Daoy (cell line): ENCODE data around the gene GPATCH1. TPM values are rescaled to one million over a fixed set of nuclear protein-coding genes. Genes with fewer than 3 reads are reported as not detected.

Experiments used
- DNase-seq: peaks from one replicate; pipeline ENCODE4 v3.0.0-alpha.2; 2015; ENCODE audit warnings: low read depth
- total RNA-seq: library from RNA; depleted of rRNA; stranded (reverse); fragments of >200 nt; shearing (Covaris generic); gene quantifications from 2 replicates; pipeline ENCODE4 v1.2.3, GENCODE V29; 2014

The GPATCH1 gene
- total RNA-seq, 1 experiment from 2014 or later, result 12.9 TPM

- no peak for DNase-seq
Observed at GRCh38 chr19:33063356-33063752, 17.6 kb upstream of the GPATCH1 start.

- no peak for DNase-seq
Observed at GRCh38 chr19:33063753-33064457, 17.1 kb upstream of the GPATCH1 start.

DNA sequence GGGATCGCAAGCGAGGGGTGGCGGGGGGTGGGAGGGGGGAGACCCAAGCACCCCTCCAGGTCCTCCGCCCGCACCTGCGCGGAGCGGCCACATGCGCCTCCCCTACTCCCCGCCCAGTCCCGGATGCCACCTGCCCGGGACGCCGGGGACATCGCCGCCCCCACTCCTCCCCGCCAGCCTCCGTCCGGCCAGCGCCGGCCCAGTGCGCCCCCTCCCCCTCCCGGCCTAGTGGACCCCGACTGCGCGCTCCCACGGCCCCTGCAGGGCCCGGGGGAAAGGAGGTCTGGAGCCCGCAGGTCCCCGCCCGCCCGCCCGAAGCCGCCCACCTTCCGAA, 16.6 kb upstream of the GPATCH1 start:
- peak; percentile 34 for DNase-seq

- DNase-seq, result peak; percentile 85
Observed at GRCh38 chr19:33064792-33065550, 16.0 kb upstream of the GPATCH1 start, which contains the start of gene RHPN2. TSS of gene RHPN2 (minus strand) at chr19:33064888. CDS start at chr19:33064852, 36 bp downstream.

GRCh38 chr19:33066543-33066942, 14.4 kb upstream of the GPATCH1 start:
- DNase-seq, result no peak

- no peak for DNase-seq
Observed at GRCh38 chr19:33067121-33067520, 13.9 kb upstream of the GPATCH1 start.

DNA sequence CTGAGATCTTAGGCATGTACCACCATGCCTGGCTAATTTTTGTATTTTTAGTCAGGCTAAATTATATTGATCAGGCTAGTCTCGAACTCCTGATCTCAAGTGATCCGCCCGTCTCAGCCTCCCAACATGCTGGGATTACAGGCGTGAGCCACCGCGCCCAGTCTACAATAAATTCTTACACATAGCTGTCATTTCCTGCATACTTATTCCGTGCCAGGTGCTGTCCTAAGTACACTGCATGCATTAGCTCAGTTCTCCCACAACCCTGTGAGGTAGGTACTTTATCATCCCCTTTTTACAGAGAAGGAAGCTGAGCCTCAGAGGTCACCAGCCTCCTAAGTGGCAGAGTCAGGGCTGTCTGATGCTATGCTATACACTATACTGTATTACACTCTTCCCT, 9.1 kb upstream of the GPATCH1 start:
- DNase-seq, result peak; percentile 53

- no peak for DNase-seq
Observed at GRCh38 chr19:33075519-33075918, 5.5 kb upstream of the GPATCH1 start.

GRCh38 chr19:33085570-33086128, 4.7 kb downstream of the GPATCH1 start:
- no peak for DNase-seq

- DNase-seq, result no peak
Observed at GRCh38 chr19:33086955-33087354, 6.0 kb downstream of the GPATCH1 start.

DNA sequence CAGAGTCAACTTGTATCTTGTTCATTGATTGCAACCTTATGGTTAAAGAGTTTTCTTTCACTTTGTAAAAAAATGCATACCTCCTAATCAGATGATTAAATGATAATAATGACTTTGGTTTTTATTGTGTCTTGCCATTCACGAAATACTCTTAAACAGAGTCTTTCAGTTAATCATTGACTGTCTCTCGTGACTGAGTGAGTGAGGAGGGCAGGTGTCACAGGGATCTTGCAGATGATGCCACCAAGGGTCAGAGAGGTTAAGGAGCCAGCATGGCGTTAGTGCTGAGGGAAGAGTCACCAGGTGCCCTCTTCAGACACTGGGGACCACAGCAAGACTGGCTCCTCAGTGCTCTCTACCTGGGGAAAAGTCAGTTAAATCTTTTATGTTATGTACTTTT, 8.0 kb downstream of the GPATCH1 start:
- DNase-seq, result no peak

DNA sequence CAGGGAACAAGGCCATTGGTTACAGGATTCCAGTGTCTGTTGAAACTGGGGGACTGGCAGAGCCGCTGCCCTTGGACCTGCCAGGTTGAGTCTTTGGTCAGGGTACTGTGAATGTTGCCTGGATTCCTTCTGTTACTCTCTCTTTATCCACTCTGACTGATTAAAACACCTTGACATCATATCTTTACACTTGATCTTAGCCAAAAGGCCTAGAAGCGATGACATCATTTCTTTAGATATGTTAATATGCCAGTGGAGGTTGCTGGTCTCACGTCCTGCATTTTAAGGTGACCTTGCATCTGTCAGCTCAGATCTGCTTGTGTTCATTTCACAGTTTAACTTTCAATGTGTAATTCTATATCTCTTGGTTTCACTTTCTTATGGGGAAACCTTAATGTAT, 9.2 kb downstream of the GPATCH1 start:
- DNase-seq, result no peak

- no peak for DNase-seq
Observed at GRCh38 chr19:33093420-33094210, 12.6 kb downstream of the GPATCH1 start.

DNA sequence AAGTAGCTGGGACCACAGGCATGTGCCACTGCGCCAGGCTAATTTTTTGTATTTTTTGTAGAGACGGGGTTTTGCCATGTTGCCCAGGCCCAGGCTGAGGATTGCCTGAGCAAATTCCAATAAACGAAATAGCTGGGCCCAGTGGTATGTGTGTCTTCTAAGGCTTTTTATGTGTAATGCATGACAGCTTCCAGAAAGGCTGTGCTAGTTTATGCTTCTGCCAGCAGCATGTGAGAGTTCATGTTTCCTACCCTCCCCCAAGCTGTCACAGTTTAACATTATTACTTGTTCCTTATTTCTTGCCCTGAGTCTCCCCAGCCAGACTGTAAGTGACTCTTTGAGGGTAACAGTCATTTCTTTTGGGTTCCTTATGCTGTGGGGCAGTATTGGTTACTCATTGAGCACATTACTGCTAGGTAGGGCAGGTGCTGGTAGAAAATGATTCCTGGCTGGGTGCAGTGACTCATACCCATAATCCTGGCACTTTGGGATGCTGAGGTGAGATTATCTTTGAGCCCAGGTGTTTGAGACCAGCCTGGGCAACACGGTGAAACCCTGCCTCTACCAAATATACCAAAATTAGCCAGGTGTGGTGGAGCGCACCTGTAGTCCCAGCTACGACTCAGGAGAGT, 13.6 kb downstream of the GPATCH1 start:
- no peak for DNase-seq

DNA sequence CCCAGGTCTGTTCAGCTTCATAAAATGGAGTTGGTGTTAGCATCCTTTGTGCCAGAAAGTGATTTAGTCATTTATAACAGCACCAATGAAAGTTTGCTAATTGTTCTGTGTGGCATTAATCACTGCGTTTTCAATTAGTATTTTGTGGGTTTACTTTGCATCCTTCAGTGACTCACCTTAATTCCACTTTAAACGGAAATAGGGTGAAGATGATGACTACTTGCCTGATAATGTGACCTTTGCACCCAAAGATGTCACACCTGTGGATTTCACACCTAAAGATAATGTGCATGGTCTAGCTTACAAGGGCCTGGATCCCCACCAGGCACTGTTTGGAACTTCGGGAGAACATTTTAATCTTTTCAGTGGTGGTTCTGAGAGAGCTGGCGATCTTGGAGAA, 15.0 kb downstream of the GPATCH1 start:
- no peak for DNase-seq

DNA sequence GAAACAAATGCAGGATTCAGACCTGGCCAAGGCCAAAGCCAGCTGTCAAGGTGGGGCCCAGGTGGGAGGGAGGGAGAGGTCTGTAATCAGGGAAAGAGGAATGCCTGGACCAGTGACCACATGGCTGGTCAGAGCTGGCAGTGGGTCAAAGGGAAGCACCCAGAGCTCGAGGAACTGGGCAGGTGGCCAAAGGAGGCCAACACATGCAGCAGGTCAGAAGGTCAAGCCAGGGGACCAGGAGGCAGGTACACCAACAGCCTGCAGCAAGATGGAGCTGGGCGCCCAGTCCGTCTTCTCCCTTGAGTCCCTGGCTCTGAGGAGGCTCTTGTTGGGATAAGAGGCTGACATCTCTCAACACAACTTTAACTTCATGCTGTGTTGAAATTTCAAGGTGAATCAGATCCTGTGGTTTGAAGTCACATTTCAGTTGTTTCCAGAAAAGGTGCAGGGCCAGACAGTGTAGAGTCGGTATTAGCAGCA, 17.1 kb downstream of the GPATCH1 start:
- no peak for DNase-seq

- no peak for DNase-seq
Observed at GRCh38 chr19:33100894-33101644, 20.1 kb downstream of the GPATCH1 start.

- no peak for DNase-seq
Observed at GRCh38 chr19:33102893-33103292, 21.9 kb downstream of the GPATCH1 start.

DNA sequence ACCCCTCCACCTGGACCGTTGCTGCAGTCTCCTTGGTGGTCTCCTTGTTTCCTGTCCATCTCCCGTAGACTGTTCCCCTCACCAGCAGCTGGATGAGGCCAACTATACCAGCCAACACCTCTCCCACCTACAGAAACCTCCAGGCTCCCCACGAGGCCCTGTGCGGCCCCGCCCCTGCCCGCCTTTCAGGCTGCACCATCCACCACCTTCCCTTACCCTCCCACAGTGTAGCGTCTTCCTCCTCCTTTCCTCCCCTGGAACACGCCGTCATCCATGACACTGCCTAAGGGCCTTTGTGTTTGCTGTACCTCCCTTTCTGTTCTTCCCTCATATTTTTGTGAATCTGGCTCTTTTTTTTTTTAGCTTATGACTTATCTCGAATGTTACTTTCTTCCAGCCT, 27.2 kb downstream of the GPATCH1 start:
- DNase-seq, result no peak

DNA sequence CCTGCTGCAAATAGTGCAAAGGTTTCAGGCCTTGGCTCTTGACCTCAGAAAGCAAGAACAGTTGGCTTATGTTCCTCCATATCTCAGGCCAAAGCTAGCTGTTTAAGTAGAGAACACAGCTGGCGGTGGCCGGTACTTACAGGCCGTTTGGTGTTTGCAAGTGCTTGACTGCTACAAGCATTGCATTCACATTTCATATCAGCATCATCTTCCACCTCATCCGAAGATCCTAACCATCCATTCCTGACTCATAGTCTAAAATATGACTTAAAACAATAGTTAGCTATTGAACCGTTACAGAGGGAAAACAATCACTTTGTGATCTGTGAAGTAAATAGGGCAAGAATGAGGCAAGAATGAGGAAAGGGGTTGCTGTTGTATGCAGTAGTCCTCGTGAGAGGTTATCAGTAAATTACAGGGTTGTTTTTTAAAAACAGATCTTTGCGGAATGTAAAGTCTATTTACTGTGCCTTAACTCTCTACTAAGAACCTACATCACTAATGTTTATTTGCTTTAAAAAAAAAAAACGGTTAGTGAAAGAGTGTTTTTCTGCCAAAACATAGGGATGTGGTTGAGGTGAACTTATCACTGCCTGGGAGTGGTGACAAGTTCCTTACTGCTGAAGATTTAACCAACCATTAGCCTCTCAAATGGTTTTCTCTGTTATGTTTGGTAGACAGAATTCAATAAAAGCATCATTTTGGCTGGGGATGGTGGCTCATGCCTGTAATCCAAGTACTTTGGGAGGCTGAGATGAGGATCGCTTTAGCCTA, 29.3 kb downstream of the GPATCH1 start:
- DNase-seq, result peak; percentile 43
